ENCODE measurements around the gene OXSR1. TPM values are rescaled to one million over a fixed set of nuclear protein-coding genes. Genes with fewer than 3 reads are reported as not detected.
"Not testable (repeated sequence)": the region's sequence is repeated elsewhere in the genome, so short reads cannot be mapped to it uniquely, and the experiment has no call there.

Gene OXSR1
- total RNA-seq, 3 donors from 2014 or later, result 40.2 to 44.0 (median 41.9) TPM

- ATAC-seq (peak; percentile 82), DNase-seq (peak in 1 of 3 donors; percentile 59)
- H3K4me3 ChIP-seq, result no peak overlapping the region
- no peaks in the 10 kb centered on the region for H3K9me3 ChIP-seq
- no peak for TF ChIP-seq CTCF (IDR thresholded peaks at IDR 0.05)
- no peaks in the 10 kb centered on the region for H3K4me1 ChIP-seq (ENCODE audit: low read depth)
- intact Hi-C loops (cut with DNase I, micrococcal nuclease), result no loop called here
- no peaks in the 10 kb centered on the region for H3K36me3 ChIP-seq (ENCODE audit: low read depth)
Measured at GRCh38 chr3:38154625-38155255, 10.6 kb upstream of the OXSR1 start.

- no peak overlapping the region for H3K4me3 ChIP-seq
- H3K36me3 ChIP-seq (ENCODE audit: low read depth), result no peaks in the 10 kb centered on the region
- TF ChIP-seq CTCF (IDR thresholded peaks at IDR 0.05), result no peak
- H3K4me1 ChIP-seq (ENCODE audit: low read depth), result no peaks in the 10 kb centered on the region
- ATAC-seq (no peak), DNase-seq (no peak)
- intact Hi-C loops (cut with DNase I, micrococcal nuclease), result no loop called here
- no peaks in the 10 kb centered on the region for H3K9me3 ChIP-seq
Measured at GRCh38 chr3:38155825-38156224, 9.5 kb upstream of the OXSR1 start.

- no peaks in the 10 kb centered on the region for H3K9me3 ChIP-seq
- no peaks in the 10 kb centered on the region for H3K4me1 ChIP-seq (ENCODE audit: low read depth)
- intact Hi-C loops (cut with DNase I, micrococcal nuclease), result no loop called here
- ATAC-seq (no peak), DNase-seq (no peak)
- no peaks in the 10 kb centered on the region for H3K36me3 ChIP-seq (ENCODE audit: low read depth)
- H3K4me3 ChIP-seq, result no peak overlapping the region
- no peak for TF ChIP-seq CTCF (IDR thresholded peaks at IDR 0.05)
Measured at GRCh38 chr3:38157117-38157516, 8.2 kb upstream of the OXSR1 start.

- Histone ChIP-seq H3K4me1 (ENCODE audit: low read depth) (no peaks in the 10 kb centered on the region), H3K9me3 (no peaks in the 10 kb centered on the region), H3K36me3 (ENCODE audit: low read depth) (no peaks in the 10 kb centered on the region), H3K4me3 (no peak overlapping the region)
- TF ChIP-seq CTCF (IDR thresholded peaks at IDR 0.05), result no peak
- no peak for ATAC-seq
- intact Hi-C loops (cut with DNase I, micrococcal nuclease), result no loop called here
- no peak for DNase-seq
Measured at GRCh38 chr3:38157595-38157994, 7.7 kb upstream of the OXSR1 start.

- Histone ChIP-seq H3K36me3 (ENCODE audit: low read depth) (no peaks in the 10 kb centered on the region), H3K9me3 (no peaks in the 10 kb centered on the region), H3K4me3 (no peak overlapping the region), H3K4me1 (ENCODE audit: low read depth) (no peaks in the 10 kb centered on the region)
- DNase-seq (no peak), ATAC-seq (no peak)
- intact Hi-C loops (cut with DNase I, micrococcal nuclease), result no loop called here
- no peak for TF ChIP-seq CTCF (IDR thresholded peaks at IDR 0.05)
Measured at GRCh38 chr3:38158472-38158871, 6.9 kb upstream of the OXSR1 start.

- ATAC-seq; intact Hi-C loops (cut with DNase I, micrococcal nuclease); H3K4me1 ChIP-seq (ENCODE audit: low read depth); H3K36me3 ChIP-seq (ENCODE audit: low read depth); H3K4me3 ChIP-seq; H3K9me3 ChIP-seq; DNase-seq: not testable (repeated sequence)
Measured at GRCh38 chr3:38160704-38161103, 4.6 kb upstream of the OXSR1 start.
